HG03457 (cell line): ENCODE data around the gene SSPN.
"Not testable (repeated sequence)": the region's sequence is repeated elsewhere in the genome, so short reads cannot be mapped to it uniquely, and the experiment has no call there.

ENCODE experiments used
- ATAC-seq: cut with Tn5 transposase; IDR thresholded peaks from one replicate; pipeline ENCODE4 v1.9.1; 2021; ENCODE audit warnings: moderate number of reproducible peaks; ENCODE audit not compliant: unreplicated experiment

The SSPN gene

GRCh38 chr12:26226629-26227360, 31.4 kb downstream of the SSPN start:
- ATAC-seq, result no peak

GRCh38 chr12:26227361-26227745, 32.0 kb downstream of the SSPN start:
- no peak for ATAC-seq

- ATAC-seq, result no peak
Measured at GRCh38 chr12:26229910-26230309, 34.5 kb downstream of the SSPN start.

- no peak for ATAC-seq
Measured at GRCh38 chr12:26231470-26231869, 36.1 kb downstream of the SSPN start.

GRCh38 chr12:26231921-26232320, 36.5 kb downstream of the SSPN start:
- ATAC-seq, result no peak

GRCh38 chr12:26233631-26234030, 38.3 kb downstream of the SSPN start:
- ATAC-seq, result no peak

- ATAC-seq, result not testable (repeated sequence)
Measured at GRCh38 chr12:26235465-26235864, 40.1 kb downstream of the SSPN start.

GRCh38 chr12:26238341-26239121, 43.2 kb downstream of the SSPN start:
- ATAC-seq, result no peak

- ATAC-seq, result no peak
Measured at GRCh38 chr12:26239122-26239851, 43.9 kb downstream of the SSPN start.

- no peak for ATAC-seq
Measured at GRCh38 chr12:26239852-26240815, 44.8 kb downstream of the SSPN start.

- no peak for ATAC-seq
Measured at GRCh38 chr12:26241080-26241479, 45.7 kb downstream of the SSPN start.

- ATAC-seq, result no peak
Measured at GRCh38 chr12:26242683-26243082, 47.3 kb downstream of the SSPN start.

GRCh38 chr12:26244503-26244902, 49.1 kb downstream of the SSPN start:
- ATAC-seq, result no peak

- ATAC-seq, result no peak
Measured at GRCh38 chr12:26245175-26245942, 50.0 kb downstream of the SSPN start.

- ATAC-seq, result no peak
Measured at GRCh38 chr12:26246483-26247164, 51.3 kb downstream of the SSPN start.

GRCh38 chr12:26247873-26248272, 52.5 kb downstream of the SSPN start:
- no peak for ATAC-seq

- ATAC-seq, result no peak
Measured at GRCh38 chr12:26250801-26251200, 55.4 kb downstream of the SSPN start.

GRCh38 chr12:26251600-26251999, 56.2 kb downstream of the SSPN start:
- no peak for ATAC-seq

GRCh38 chr12:26252946-26253345, 57.6 kb downstream of the SSPN start:
- no peak for ATAC-seq
